GM12873 (cell line): ENCODE results near the gene LASP1.

Source experiments
- CTCF ChIP-seq: IDR thresholded peaks from 2 replicates; pipeline ENCODE4 v1.5.1; 2012; ENCODE audit warnings: low read depth, mild to moderate bottlenecking, moderate library complexity, low read length, control low read depth; ENCODE audit not compliant: insufficient read depth; ENCODE audit errors: missing control alignments

LASP1 gene

GRCh38 chr17:38881600-38882191 lies 11.8 kb downstream of the LASP1 start:
- no peak for TF ChIP-seq CTCF

- no peak for TF ChIP-seq CTCF
Observed at GRCh38 chr17:38882870-38883269, 13.0 kb downstream of the LASP1 start.

GRCh38 chr17:38883592-38884526 lies 14.0 kb downstream of the LASP1 start:
- TF ChIP-seq CTCF = no peak

- no peak for TF ChIP-seq CTCF
Observed at GRCh38 chr17:38885044-38885727, 15.3 kb downstream of the LASP1 start.

- no peak for TF ChIP-seq CTCF
Observed at GRCh38 chr17:38885728-38886642, 16.1 kb downstream of the LASP1 start.

GRCh38 chr17:38886643-38887010 lies 16.8 kb downstream of the LASP1 start:
- no peak for TF ChIP-seq CTCF
